ENCODE results near the gene SMIM20. TPM values are rescaled to one million over a fixed set of nuclear protein-coding genes. Genes with fewer than 3 reads are reported as not detected.

Gene SMIM20
- total and polyA plus RNA-seq, 4 donors: 11.1 to 25.0 (median 20.4) TPM

- H3K9me3 ChIP-seq (ENCODE audit: control insufficient read depth in 4 of 4, low read length in 3 of 4): no peaks in the 10 kb centered on the region
- no peak overlapping the region for H3K9ac ChIP-seq (ENCODE audit: low read depth in 1 of 2, low read length in 2 of 2)
- H3K4me1 ChIP-seq (ENCODE audit: control insufficient read depth in 4 of 4, insufficient read depth in 4 of 4, low read length in 3 of 4): no peaks in the 10 kb centered on the region
- H3K4me3 ChIP-seq (ENCODE audit: low read depth in 1 of 3, low read length in 3 of 3): no peak overlapping the region
- no peak for TF ChIP-seq GABPA (IDR thresholded peaks at IDR 0.05 in 1 of 2, conservative IDR thresholded peaks at IDR 0.05 in 1 of 2)
- no peak for TF ChIP-seq MAX (IDR thresholded peaks at IDR 0.05)
- TF ChIP-seq ZBTB33 (IDR thresholded peaks at IDR 0.05): no peak
- TF ChIP-seq TAF1 (conservative IDR thresholded peaks at IDR 0.05): no peak
- no peak for TF ChIP-seq FOXA1 (IDR thresholded peaks at IDR 0.05)
- TF ChIP-seq JUND (IDR thresholded peaks at IDR 0.05): no peak
- no peak for TF ChIP-seq CTCF (IDR thresholded peaks at IDR 0.05; ENCODE audit: low read depth, low read length, missing input control)
- TF ChIP-seq RAD21 (IDR thresholded peaks at IDR 0.05): no peak
- H3K27me3 ChIP-seq (ENCODE audit: control insufficient read depth in 4 of 4, insufficient read depth in 4 of 4, low read length in 3 of 4): no peaks in the 10 kb centered on the region
- no peak overlapping the region for H3K27ac ChIP-seq (ENCODE audit: low read depth in 1 of 2, low read length in 2 of 2)
- 75% methylated on average over 7 of the region's 7 CpGs for WGBS
- H3K36me3 ChIP-seq (ENCODE audit: control insufficient read depth in 4 of 4, insufficient read depth in 3 of 4, low read depth in 1 of 4, low read length in 3 of 4): no peaks in the 10 kb centered on the region
- no peak for DNase-seq (ENCODE audit: low spot score)
These were observed 33.9 kb upstream of the SMIM20 start for GRCh38 chr4:25879991-25880651.

- TF ChIP-seq FOXA1 (IDR thresholded peaks at IDR 0.05) (no peak), RXRA (IDR thresholded peaks at IDR 0.05) (peak in 1 of 2 donors; percentile 21)
- DNase-seq (ENCODE audit: low spot score): no peak
- 79% methylated on average over 4 of the region's 4 CpGs for WGBS
These were observed 32.8 kb upstream of the SMIM20 start for GRCh38 chr4:25881193-25881592.

GRCh38 chr4:25882226-25882625 is 31.8 kb upstream of the SMIM20 start:
- H3K9ac ChIP-seq (ENCODE audit: low read depth in 1 of 2, low read length in 2 of 2): no peak overlapping the region
- 80% methylated on average over 4 of the region's 4 CpGs for WGBS
- no peaks in the 10 kb centered on the region for H3K4me1 ChIP-seq (ENCODE audit: control insufficient read depth in 4 of 4, insufficient read depth in 4 of 4, low read length in 3 of 4)
- H3K27ac ChIP-seq (ENCODE audit: low read depth in 1 of 2, low read length in 2 of 2): no peak overlapping the region
- no peak for TF ChIP-seq GABPA (IDR thresholded peaks at IDR 0.05 in 1 of 2, conservative IDR thresholded peaks at IDR 0.05 in 1 of 2)
- no peak for TF ChIP-seq JUND (IDR thresholded peaks at IDR 0.05)
- no peak for TF ChIP-seq ATF3 (IDR thresholded peaks at IDR 0.05)
- TF ChIP-seq MAX (IDR thresholded peaks at IDR 0.05): no peak
- H3K4me3 ChIP-seq (ENCODE audit: low read depth in 1 of 3, low read length in 3 of 3): no peak overlapping the region
- no peak for DNase-seq (ENCODE audit: low spot score)
- no peaks in the 10 kb centered on the region for H3K9me3 ChIP-seq (ENCODE audit: control insufficient read depth in 4 of 4, low read length in 3 of 4)
- H3K27me3 ChIP-seq (ENCODE audit: control insufficient read depth in 4 of 4, insufficient read depth in 4 of 4, low read length in 3 of 4): no peaks in the 10 kb centered on the region
- H3K36me3 ChIP-seq (ENCODE audit: control insufficient read depth in 4 of 4, insufficient read depth in 3 of 4, low read depth in 1 of 4, low read length in 3 of 4): no peaks in the 10 kb centered on the region

More at GRCh38 chr4:25881193-25881592, 32.8 kb upstream of the SMIM20 start:
- Histone ChIP-seq H3K27ac (ENCODE audit: low read depth in 1 of 2, low read length in 2 of 2) (no peak overlapping the region), H3K9ac (ENCODE audit: low read depth in 1 of 2, low read length in 2 of 2) (no peak overlapping the region), H3K4me1 (ENCODE audit: control insufficient read depth in 4 of 4, insufficient read depth in 4 of 4, low read length in 3 of 4) (no peaks in the 10 kb centered on the region), H3K9me3 (ENCODE audit: control insufficient read depth in 4 of 4, low read length in 3 of 4) (no peaks in the 10 kb centered on the region), H3K27me3 (ENCODE audit: control insufficient read depth in 4 of 4, insufficient read depth in 4 of 4, low read length in 3 of 4) (no peaks in the 10 kb centered on the region), H3K4me3 (ENCODE audit: low read depth in 1 of 3, low read length in 3 of 3) (no peak overlapping the region), H3K36me3 (ENCODE audit: control insufficient read depth in 4 of 4, insufficient read depth in 3 of 4, low read depth in 1 of 4, low read length in 3 of 4) (no peaks in the 10 kb centered on the region)

Measured in liver (tissue), 9 donors.